ENCODE measurements around the gene CEP85.
A peak's percentile ranks its signal among the peaks of the same experiment; 100 is the strongest.

The CEP85 gene

DNA sequence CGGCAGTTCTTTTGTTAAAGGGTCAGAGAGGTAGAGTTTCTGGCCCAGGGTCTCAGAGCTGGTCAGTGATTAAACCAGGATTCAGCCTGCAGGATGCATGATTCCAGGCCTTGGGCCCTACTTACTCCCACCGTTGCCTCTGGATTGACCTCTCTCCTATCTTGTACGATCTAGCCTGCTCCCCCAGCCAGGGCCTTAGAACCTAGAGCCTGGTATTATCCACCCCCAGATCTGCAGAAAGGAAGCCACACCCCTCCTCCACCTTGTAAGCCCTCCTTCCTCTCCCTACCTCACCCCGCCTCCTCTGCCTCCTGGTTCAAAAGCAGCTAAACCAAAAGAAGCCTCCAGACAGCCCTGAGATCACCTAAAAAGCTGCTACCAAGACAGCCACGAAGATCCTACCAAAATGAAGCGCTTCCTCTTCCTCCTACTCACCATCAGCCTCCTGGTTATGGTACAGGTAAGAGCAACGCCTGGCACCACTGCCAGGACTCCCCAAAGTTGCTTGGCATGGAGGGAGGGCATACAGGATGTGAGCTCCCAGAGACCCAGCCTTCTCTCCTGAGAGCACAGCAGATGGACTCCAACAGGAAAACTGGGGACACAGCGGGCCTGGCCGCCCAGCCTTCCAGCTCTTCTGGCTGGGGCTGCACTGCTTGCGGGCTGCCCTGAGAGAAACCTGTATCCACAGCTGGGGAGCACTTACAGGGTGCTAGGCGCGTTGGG lies 83.8 kb downstream of the CEP85 start, which contains the start of gene CD52:
Gene CD52 (plus strand): TSS at position 347 of the 726 bp plus-strand sequence. CDS start 60 bp downstream, at position 407.
- DNase-seq: no peak

DNA sequence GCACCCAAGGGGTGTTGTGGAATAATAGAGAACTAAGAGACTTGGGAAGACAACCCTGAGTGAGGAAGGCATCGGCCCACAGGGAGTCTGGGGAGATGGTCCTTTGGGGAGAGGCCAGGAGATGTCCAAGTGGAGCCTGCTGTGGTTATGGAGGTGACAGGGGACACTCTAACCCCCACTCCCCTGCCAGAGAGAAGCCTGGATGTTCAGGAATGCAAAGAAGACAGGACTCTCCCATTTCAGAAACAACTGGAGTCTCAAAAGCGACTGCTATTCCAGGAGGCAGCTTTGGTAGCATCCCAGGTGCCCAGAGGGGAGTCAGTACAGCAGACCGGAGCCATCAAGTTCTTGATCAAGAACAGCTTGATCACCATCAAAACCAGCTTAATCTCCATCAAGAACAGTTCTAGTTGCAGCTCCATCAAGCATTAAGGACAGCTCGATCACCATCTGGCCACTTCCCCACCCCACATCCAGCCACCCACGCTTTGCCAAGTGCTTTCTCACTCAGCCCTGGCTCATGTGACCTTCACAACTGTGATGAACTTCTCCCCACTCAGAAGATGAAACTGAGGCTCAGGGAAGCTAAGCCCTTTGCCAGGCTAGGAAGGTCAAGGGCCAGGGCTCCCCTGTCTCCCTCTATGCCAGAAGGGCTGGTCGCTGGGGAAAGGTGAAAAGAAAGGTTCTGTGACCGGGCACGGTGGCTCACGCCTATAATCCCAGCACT lies 84.5 kb downstream of the CEP85 start:
- DNase-seq: no peak

DNA sequence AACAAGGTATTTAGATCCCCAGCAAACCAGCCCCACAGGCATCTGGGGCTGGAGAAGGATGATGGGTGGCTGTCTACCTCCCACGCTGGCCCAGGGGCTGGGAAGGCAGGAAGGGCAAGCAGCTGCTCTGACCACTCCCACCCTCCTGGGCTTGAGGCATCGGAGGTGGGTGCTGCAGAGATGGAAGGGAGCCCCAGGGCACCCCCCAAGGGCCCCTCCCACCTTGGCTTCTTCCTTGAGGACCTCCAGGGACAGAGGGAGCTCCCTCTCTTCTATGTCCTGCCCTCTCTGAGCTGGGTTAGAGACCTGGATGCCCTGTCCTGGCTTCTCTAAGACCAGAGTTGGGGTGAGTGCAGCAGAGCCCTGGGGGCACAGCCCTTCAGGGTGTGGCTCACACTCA lies 86.9 kb downstream of the CEP85 start:
- no peak for DNase-seq

DNA sequence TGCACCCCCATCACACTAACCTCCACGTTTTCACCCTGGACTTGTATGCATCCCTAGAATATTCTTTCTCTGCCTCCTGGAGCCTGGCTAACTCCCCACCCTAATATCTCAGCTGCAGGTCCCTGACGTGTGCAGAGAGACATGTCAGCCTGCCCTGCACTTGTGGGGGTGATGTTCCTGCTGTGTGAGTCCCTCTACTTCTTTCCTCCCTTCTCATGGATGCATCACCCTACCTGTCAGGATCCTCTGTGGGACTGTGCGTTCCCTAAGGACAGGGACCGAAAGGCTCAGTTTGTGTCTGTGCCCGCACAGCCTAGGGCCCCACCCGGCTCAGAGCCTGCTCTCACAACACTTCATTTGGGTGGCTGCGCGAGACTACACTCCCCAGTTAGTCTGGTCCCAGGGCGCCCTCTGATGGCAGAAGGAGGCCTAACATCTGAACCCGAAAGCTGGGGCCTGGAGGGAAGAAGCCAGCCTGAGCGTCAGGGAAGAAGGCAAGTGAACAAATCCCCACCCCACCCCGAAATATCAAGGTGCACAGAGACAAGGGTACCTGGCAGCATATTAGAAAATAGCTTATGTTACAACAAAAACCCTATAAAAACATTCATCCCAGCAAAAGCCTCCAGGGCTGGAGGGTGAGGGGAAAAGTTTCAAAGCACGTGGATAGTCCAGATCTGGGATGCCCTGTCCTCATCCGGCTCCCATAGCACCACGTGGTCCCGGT lies 87.5 kb downstream of the CEP85 start:
- peak; percentile 63 for DNase-seq

DNA sequence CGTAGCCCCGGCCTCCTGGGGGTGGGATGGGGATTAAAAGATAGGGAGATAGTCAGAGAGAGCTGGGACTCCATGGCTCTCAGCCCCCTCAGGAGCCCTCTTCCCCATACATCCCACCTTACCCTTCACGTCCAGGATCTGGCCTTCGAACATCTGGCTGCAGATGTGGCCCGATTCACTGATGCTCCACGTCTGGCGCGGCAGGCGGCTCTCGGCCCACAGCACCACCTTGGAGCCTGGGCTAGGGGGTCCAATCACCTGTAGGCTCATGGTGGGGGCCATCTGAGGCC lies 88.0 kb downstream of the CEP85 start:
- no peak for DNase-seq

DNA sequence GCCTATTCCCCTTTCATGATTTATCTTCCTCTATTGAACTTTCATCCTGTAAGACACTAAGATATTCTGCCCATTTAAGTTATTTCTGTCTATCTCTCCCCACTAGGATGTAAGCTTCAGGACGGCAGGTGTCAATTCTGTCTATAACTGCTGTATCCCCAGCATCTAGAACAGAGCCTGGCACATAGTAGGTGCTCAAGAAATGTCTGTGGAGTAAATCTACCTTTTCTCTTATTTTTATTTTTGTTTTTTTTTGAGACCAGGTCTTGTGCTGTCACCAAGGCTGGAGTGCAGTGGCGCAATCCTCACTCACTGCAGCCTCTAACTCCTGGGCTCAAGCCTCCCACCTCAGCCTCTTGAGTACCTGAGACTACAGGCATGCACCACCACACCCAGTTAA lies 89.4 kb downstream of the CEP85 start:
- DNase-seq: no peak

DNA sequence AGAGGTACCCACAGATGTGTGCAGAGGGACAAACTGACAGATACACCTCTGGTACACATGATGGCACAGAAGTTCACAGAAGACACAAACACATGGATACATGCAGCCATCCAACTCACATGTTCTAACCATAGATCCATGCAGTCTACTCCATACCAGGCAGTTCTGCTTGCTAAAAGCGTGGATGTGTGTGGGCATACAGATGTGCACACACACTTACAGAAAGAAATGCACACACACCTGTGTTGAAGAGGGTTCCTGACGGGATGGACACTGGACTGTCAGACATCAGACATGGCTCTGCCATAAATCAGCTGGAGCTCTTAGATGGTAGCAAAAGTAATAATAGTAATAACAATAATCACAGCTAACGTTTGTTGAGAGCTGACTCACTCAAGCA lies 90.5 kb downstream of the CEP85 start:
- DNase-seq: no peak

DNA sequence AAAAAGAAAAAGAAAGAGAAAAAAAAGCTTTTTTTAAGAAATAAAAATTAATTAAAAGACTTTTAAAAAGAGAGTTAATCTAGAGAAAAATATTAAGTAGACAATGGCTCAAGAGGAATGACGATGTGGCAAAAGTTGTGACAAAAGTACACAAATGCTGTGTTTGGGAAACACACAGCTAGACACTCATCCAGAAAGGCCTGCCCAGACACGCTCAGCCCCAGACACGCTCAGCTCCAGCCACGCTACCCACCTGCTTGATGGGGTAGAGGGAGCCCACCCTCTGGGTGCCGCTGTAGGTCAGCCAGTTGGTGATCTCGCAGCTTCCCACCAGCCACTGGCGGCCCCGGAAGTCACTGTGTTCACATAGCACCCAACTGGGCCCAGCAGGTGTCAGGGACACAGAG lies 94.0 kb downstream of the CEP85 start:
- no peak for DNase-seq

Data from NCI-H446 treated with DMSO at 0.1 percent for 48 hours (cell line).